DLD1 (cell line): ENCODE measurements around the gene KLK1.
"Not testable (repeated sequence)": the region's sequence is repeated elsewhere in the genome, so short reads cannot be mapped to it uniquely, and the experiment has no call there.

ENCODE experiments used
- in situ Hi-C: cut with HindIII; loops from 2 replicates; pipeline ENCODE4 v1.10.0; 2017; ENCODE audit warnings: low sequenced_read_pairs

KLK1 gene

DNA sequence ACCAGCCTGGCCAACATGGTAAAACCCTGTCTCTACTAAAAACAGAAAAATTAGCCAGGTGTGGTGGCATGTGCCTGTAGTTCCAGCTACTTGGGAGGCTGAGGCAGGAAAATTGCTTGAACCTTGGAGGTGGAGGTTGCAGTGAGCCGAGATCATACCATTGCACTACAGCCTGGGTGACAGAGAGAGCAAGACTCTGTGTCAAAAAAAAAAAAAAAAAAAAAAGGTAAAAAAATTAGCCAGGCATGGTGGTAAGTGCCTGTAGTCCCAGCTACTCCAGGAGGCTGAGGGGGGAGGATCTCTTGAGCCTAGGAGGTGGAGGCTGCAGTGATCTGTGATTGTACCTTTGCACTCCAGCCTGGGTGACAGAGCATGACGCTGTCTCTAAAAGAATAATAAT, 53.4 kb downstream of the KLK1 start, which contains the start of gene GPR32:
Gene GPR32, plus strand, starts transcription at position 301 of the 400 bp plus-strand sequence. CDS start 137 bp downstream, outside the sequence.
- in situ Hi-C loops: not testable (repeated sequence)
